ENCODE measurements around the gene NECTIN3.

The NECTIN3 gene

DNA sequence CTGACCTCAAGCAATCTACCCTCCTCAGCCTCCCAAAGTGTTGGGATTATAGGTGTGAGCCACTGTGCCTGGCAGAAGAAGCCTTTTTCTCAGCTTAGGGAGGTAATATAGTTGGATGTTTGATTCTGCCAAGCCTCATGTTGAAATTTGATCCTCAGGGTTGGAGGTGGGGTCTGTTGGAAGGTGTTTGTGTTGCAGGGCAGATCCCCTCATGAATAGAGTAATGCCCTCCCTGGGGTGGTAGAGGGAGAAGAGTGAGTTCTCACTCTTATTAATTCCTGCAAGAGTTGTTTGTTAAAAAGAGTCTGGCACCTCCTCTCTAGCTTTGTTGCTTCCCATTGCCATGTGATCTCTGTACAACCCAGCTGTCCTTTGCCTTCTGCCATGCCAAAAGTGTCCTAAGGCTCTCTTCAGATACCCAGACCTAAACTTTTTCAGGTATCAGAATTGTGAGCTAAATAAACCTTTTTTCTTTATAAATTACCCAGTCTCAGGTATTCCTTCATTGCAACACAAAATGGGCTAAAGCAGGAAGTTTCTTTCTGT lies 16.4 kb downstream of the NECTIN3 start:
- DNase-seq = no peak

DNA sequence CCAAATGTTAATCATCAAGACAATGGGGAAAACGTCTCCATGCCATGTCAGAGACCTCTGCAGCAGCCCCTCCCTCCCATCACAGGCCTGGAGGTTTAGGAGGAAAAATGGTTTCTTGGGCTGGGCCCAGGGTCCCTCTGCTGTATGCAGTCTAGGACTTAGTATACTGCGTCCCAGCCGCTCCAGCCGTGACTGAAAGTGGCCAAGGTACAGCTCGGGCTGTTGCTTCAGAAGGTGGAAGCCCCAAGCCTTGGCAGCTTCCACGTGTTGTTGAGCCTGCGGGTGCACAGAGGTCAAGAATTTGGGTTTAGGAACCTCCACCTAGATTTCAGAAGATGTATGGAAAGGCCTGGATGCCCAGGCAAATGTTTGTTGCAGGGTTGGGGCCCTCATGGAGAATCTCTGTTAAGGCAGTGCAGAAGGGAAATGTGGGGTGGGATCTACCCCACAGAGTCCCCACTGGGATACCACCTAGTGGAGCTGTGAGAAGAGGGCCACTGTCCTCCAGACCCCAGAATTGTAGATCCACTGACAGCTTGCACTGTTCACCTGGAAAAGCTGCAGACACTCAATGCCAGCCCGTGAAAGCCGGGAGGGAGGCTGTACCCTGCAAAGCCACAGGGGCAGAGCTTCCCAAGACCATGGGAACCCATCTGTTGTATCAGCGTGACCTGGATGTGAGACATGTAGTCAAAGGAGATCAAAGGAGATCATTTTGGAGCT lies 25.0 kb downstream of the NECTIN3 start:
- DNase-seq = no peak

- no peak for DNase-seq
Observed at GRCh38 chr3:111103807-111104206, 32.2 kb downstream of the NECTIN3 start.

GRCh38 chr3:111106993-111107661 lies 35.5 kb downstream of the NECTIN3 start:
- no peak for DNase-seq

- DNase-seq = no peak
Observed at GRCh38 chr3:111107662-111108035, 36.0 kb downstream of the NECTIN3 start.

GRCh38 chr3:111112913-111113312 lies 41.3 kb downstream of the NECTIN3 start:
- DNase-seq = no peak

DNA sequence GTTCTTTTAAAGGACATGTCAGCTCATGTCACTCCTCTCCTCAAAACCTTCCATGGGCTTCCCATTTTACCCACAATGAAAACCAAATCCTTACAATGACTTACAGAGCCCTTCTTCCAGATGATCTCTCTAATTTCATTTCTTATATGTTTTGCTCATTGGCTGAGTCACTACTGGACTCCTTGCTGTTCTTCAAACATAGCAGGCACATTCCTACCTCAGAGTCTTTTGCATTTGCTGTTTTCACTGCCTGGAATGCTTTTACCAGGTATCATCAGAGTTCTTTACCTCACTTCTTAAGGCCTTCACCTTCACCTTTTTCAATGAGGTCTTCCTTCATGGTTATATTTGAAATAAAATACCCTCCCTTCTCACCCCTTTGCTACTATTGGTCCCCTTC lies 57.3 kb downstream of the NECTIN3 start:
- DNase-seq = no peak

DNA sequence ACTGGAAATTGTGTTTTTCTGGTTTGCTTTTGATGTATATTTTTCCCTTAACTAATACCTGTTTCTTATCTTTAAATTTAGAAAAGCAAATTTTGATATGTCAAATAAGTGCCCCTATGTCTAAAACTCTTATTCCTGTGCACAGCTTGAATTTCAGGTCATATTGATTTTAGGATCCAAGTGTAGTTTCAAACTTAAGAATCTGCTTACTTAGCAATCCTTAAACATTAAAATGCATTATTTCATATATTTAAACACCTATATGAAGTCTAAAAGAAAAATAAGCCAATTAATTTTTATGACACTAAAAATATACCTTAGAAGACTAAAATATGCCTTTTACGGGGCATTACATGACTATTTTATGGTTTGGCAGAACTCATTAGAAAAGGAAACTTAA lies 59.2 kb downstream of the NECTIN3 start:
- DNase-seq = no peak

DNA sequence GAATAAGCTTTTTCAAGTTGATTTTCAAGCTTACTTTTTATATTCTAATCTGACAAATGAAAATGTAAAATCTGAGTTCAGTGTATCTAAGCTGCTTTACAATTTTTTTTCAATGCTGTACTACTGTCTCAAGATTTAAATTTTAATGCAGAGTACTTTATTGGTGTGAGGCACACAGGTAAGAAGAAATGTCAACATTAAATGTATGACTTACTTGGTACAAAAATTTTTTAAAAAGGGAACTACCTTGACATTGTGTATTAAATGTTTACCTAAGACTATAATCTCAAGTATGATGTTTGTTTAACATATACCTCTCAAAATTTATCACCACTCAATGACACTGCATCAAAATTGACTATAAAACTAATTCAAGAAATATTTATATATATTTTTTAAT lies 62.7 kb downstream of the NECTIN3 start:
- DNase-seq = no peak

DNA sequence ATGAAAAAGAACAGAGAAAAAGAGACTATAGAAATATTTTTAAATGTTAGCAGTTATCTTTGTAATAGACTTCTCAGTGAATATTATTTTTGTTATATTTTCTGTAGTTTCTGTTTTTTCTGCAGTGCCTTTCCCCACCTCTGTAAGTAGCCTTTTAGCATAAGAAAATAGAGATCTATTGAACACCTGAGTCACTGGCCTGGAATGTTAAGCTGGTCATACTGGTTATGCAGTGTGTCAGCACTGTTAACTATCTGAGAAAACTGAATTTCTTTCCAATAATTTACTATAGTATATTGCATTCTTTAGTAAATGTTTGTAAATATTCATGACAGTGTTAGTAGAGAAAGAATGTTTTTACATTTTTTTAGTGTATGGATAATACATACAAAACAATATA lies 79.8 kb downstream of the NECTIN3 start:
- no peak for DNase-seq

- DNase-seq = no peak
Observed at GRCh38 chr3:111152496-111152895, 80.9 kb downstream of the NECTIN3 start.

- no peak for DNase-seq
Observed at GRCh38 chr3:111156517-111156916, 84.9 kb downstream of the NECTIN3 start.

DNA sequence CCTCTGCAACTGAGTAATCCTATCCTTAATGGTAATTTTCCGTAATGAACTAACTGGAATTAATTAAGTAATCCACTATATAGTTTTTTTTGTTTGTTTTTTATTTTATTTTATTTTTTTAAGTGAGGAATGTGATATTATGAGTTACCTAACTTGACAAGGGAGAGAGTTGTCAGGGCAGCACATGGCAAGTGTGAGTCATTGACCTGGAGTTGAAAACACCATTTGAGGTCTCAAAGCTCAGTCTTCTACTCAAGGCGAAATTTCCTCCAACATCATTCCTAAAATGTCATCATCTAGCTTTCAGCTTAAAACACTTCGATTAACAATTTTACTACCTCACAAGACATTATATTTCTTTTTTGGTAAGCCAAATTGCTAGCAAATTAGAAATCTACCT lies 87.8 kb downstream of the NECTIN3 start:
- no peak for DNase-seq

- no peak for DNase-seq
Observed at GRCh38 chr3:111164621-111165020, 93.0 kb downstream of the NECTIN3 start.

- DNase-seq = no peak
Observed at GRCh38 chr3:111165411-111165810, 93.8 kb downstream of the NECTIN3 start.

DNA sequence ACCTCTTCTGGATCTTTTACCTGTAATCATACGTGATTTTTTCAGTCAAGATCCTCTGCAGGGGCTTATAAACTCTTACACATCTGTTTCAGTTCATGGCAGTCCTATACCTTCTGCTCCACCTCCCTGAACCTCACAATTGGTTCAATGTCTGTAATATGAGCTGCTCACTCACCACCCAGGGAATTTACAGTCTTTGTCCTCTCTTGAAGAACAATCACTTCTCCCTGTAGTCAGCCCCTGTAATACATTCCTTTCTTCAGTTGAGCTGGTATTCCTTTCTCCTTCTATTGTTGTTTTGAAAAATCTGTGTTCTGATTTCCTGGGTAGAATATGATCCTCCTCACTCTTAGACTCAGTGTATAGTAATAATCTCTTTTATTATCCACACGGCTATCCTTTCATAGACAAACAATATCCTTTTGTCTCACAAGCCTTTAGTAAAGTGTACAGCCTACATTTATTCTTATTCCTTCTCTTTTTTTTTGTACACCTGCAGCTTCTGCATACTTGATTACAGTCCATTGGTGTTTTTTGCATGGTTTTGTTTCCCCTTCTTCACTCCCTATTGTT lies 101.8 kb downstream of the NECTIN3 start:
- DNase-seq = no peak

GRCh38 chr3:111173906-111174305 lies 102.3 kb downstream of the NECTIN3 start:
- DNase-seq = no peak

DNA sequence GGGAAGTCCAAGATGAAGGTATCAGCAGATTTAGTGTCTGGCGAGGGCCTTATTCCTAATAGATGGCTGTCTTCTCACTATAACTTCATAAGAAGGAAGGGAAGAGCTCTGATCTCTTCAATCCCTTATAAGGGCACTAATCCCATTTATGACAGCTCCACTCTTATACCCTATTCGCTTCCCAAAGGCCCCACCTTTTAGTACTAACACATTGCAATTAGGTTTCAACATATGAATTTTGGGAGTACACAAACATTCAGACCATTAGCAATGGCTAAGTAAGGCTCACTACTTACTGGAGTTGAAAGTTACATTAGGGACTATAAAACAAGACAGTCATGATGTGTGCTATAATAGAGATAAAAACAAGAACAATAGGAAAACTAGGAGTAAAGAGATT lies 118.9 kb downstream of the NECTIN3 start:
- no peak for DNase-seq

GRCh38 chr3:111193472-111193871 lies 121.9 kb downstream of the NECTIN3 start:
- no peak for DNase-seq

DNA sequence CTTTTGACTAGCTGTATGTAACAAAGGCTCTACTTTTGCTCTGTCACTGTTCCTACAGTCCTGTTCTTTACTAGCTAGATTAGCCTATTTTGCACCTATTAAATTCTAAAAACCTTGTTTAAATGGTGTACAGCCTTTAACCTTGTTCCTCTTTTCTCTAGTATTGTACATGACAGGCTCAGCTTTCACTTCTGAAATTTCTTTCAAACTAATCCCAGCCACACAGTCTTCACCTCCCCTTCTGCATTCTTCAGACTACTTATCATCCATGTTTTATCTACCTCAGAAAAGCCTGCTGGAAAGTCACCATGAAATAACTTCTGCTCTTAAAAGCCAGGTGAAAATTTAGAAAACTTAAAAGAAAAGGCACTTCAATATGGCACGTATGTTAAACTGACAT lies 122.4 kb downstream of the NECTIN3 start:
- no peak for DNase-seq

DNA sequence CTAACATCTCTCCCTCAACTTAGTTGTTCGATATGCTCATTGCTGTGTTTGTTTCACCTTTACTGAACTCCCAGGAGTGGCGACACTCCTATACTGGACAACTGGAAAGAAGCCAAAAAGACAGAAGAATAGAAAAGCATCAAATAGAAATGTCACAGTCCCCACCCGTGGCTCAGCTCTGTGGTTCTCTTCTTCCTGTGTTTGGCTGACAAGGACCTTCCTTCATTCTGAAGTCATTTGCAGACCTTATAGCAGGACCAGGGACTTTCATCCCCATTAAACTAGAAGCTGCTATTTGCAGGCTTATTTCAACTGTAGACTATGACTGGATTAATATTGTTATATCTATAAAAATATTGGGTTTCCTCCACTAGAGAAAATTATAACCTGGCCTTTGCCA lies 125.9 kb downstream of the NECTIN3 start:
- DNase-seq = no peak

- DNase-seq = no peak
Observed at GRCh38 chr3:111200027-111200426, 128.4 kb downstream of the NECTIN3 start.

GRCh38 chr3:111210003-111210711 lies 138.5 kb downstream of the NECTIN3 start:
- DNase-seq = no peak

Data from stimulated activated CD4-positive, alpha-beta T cell treated with anti-CD3 and anti-CD28 coated beads, Interleukin-2, amount 100 ng/mL, for 48 hours (primary cell).